ENCODE results near the gene THAP12.
A peak's percentile ranks its signal among the peaks of the same experiment; 100 is the strongest.

Gene THAP12

DNA sequence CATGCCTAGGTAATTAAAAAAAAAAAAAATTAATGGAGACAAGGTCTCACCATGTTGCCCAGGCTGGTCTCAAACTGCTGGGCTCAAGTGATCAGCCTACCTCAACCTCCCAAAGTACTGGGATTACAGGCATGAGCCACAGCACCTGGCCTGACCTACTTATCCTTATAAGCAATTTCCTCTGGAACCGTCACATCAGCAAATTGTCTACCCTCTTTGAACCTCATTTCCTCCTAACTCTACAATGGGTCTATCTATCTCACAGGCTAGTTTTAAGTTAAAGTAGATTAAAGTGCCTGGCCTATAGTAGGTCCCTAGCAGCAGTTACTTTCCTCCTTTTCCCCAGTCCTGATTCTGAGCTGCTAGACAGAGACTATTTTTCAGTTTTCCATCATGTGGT is 43.5 kb downstream of the THAP12 start:
- Histone ChIP-seq H3K4me1 (peaks cover 9 to 56% (median 12%) of the 10 kb centered on the region in 10 experiments; a peak in 16 of 20 replicates), H3K36me3 (peaks cover 0 to 12% (median 7%) of the 10 kb centered on the region in 11 experiments; a peak in 7 of 22 replicates), H3K4me3 (no peak overlapping the region), H3K27me3 (no peaks in the 10 kb centered on the region), H3K27ac (peak overlapping the region in 1 of 11 experiments; percentile 69; a peak in 3 of 22 replicates), H3K9me3 (replicated peaks in 1 of 11) (peaks cover 26 to 51% (median 44%) of the 10 kb centered on the region in 11 experiments), H4K20me1 (no peaks in the 10 kb centered on the region), H3K4me2 (peak overlapping the region in 3 of 11 experiments; percentile 20 to 79 (median 75); a peak in 5 of 22 replicates), H3K9ac (no peak overlapping the region; a peak in 1 of 22 replicates)
- no peak for TF ChIP-seq Cebpa-rat (IDR thresholded peaks at IDR 0.05)

DNA sequence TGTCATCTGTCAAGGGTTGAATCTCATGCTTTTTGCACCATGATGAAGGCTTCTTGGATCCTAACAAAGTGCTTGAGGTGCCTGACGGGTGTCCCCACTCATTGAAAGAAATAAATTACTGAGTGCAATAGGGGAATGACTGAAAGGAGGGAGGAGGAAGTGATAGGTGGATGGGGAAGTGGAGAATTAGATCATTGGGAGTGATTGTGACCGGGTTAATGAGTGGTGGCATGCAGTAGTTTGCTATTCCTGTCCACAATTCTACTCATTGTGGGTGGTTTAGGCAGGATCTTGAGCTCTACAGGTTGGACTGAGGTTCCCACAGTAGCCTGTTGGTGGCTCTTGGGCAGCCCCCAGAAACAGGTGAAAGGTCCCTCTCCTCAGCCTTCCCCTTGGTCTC is 44.3 kb downstream of the THAP12 start:
- Histone ChIP-seq H3K27me3 (no peaks in the 10 kb centered on the region), H3K9me3 (replicated peaks in 1 of 11) (peaks cover 26 to 51% (median 44%) of the 10 kb centered on the region in 11 experiments), H3K4me1 (peaks cover 9 to 56% (median 12%) of the 10 kb centered on the region in 10 experiments; a peak in 16 of 20 replicates), H3K36me3 (peaks cover 0 to 12% (median 7%) of the 10 kb centered on the region in 11 experiments; a peak in 7 of 22 replicates), H3K27ac (peak overlapping the region in 3 of 11 experiments; percentile 52 to 69 (median 58); a peak in 5 of 22 replicates), H3K4me3 (no peak overlapping the region; a peak in 1 of 20 replicates), H4K20me1 (no peaks in the 10 kb centered on the region), H3K9ac (no peak overlapping the region), H3K4me2 (peak overlapping the region in 3 of 11 experiments; percentile 50 to 79 (median 75); a peak in 6 of 22 replicates)
- TF ChIP-seq Cebpa-rat (IDR thresholded peaks at IDR 0.05), result no peak

DNA sequence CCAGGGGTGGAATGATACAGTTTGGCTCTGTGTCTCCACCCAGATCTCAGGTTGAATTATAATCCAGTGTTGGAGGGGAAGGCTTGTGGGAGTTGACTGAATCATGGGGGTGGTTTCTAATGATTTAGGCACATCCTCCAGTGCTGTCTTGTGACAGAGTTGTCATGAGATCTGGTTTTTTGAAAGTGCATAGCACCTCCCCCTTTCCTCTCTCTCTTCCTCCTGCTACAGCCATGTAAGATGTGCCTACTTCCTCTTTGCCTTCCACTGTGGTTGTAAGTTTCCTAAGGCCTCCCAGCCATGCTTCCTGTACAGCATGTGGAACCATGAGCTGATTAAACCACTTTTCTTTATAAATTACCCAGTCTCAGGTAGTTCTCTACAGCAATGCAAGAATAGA is 45.1 kb downstream of the THAP12 start:
- H4K20me1 ChIP-seq, result no peaks in the 10 kb centered on the region
- peaks cover 0 to 12% (median 7%) of the 10 kb centered on the region in 11 experiments; a peak in 7 of 22 replicates for H3K36me3 ChIP-seq
- TF ChIP-seq Cebpa-rat (IDR thresholded peaks at IDR 0.05), result no peak
- H3K4me2 ChIP-seq, result peak overlapping the region in 3 of 11 experiments; percentile 50 to 79 (median 75); a peak in 5 of 22 replicates
- H3K27ac ChIP-seq, result peak overlapping the region in 3 of 11 experiments; percentile 58 to 73 (median 69); a peak in 6 of 22 replicates
- peaks cover 26 to 51% (median 44%) of the 10 kb centered on the region in 11 experiments for H3K9me3 ChIP-seq (replicated peaks in 1 of 11)
- H3K9ac ChIP-seq, result no peak overlapping the region
- H3K4me3 ChIP-seq, result peak overlapping the region in 2 of 10 experiments; percentile 16 to 45; a peak in 2 of 20 replicates
- H3K4me1 ChIP-seq, result peaks cover 9 to 56% (median 12%) of the 10 kb centered on the region in 10 experiments; a peak in 16 of 20 replicates
- H3K27me3 ChIP-seq, result no peaks in the 10 kb centered on the region

DNA sequence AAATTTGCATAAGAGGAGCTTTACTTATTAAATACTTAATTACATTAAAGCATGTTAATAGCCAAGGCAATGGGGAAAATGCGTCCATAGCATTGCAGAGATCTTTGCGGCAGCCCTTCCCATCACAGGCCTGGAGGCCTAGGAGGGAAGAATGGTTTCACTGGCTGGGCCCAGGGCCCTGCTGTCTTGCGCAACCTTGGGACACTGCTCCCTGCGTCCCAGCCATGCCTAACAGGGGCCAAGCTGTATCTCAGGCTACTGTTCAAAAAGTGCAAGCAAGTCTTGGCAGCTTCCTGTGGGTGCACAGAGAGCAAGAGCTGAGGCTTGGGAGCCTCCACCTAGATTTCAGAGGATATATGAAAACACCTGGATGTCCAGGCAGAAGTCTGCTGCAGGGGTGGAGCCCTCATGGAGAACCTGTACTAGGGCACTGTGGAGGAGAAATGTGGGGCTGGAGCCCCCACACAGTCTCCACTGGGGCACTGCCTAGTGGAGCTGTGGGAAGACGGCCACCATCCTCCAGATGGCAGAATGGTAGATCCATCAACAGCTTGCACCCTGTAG is 46.0 kb downstream of the THAP12 start:
- peak overlapping the region in 2 of 11 experiments; percentile 68 to 73; a peak in 2 of 22 replicates for H3K27ac ChIP-seq

DNA sequence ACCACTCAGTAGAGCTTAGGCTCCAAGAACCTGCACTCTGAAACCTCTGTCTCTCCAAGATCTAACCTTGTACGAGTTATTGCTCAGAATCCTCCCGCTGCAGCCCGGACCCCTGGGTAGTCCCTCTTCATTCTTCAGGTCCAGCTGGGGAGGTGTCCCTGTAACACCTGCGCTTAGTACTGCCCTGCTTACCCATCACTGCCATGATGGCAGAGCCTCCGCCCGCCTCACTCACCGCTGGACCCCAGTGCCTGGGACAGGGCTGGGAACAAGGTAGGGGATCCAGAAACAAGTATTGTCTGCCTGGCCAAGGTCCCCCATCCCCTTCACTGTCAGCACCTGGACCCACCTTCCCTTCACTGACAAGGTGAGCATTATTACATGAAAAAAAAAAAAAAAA is 50.3 kb downstream of the THAP12 start:
- Histone ChIP-seq H4K20me1 (no peaks in the 10 kb centered on the region), H3K9ac (no peak overlapping the region), H3K4me2 (no peak overlapping the region)

More for the DNA sequence above, 46.0 kb downstream of the THAP12 start:
- no peaks in the 10 kb centered on the region for H4K20me1 ChIP-seq
- H3K9me3 ChIP-seq (replicated peaks in 1 of 11), result peaks cover 26 to 51% (median 44%) of the 10 kb centered on the region in 11 experiments
- no peak overlapping the region for H3K9ac ChIP-seq
- H3K4me2 ChIP-seq, result peak overlapping the region in 2 of 11 experiments; percentile 50 to 68; a peak in 4 of 22 replicates
- H3K4me1 ChIP-seq, result peaks cover 9 to 51% (median 11%) of the 10 kb centered on the region in 10 experiments; a peak in 16 of 20 replicates
- H3K36me3 ChIP-seq, result peaks cover 0 to 12% (median 7%) of the 10 kb centered on the region in 11 experiments; a peak in 7 of 22 replicates
- TF ChIP-seq Cebpa-rat (IDR thresholded peaks at IDR 0.05), result peak in 7 of 11 experiments; percentile 16 to 64 (median 48); a peak in 5 of 22 replicates
- no peaks in the 10 kb centered on the region for H3K27me3 ChIP-seq
- peak overlapping the region in 8 of 10 experiments; percentile 2 to 45 (median 12); a peak in 7 of 20 replicates for H3K4me3 ChIP-seq

DNA sequence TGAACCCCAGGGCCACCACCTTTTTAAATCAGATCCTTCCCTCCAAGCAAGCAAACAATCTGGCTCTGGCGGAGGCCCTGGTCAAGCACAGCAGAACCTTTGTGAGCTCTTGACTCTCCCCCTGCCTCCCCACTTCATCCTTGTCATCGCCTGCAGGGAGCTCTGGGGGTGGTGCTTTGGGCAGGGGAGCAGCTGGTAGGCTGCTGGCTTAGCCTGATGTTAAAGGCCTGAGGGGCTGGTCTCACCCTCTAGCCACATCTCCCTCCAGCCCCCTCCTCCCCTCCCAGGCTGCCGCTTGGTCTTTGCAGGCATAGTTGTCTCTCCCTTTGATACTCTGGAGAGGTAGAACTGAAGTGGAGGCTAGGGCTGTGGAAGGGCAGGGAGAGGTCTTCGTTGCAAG is 50.9 kb downstream of the THAP12 start:
- no peak overlapping the region for H3K4me2 ChIP-seq
- no peak for TF ChIP-seq Cebpa-rat (IDR thresholded peaks at IDR 0.05)
- no peak overlapping the region for H3K9ac ChIP-seq
- peaks cover 0 to 8% (median 3%) of the 10 kb centered on the region in 11 experiments; a peak in 7 of 22 replicates for H3K36me3 ChIP-seq
- no peaks in the 10 kb centered on the region for H3K27me3 ChIP-seq
- no peak overlapping the region for H3K4me3 ChIP-seq
- H3K9me3 ChIP-seq (replicated peaks in 1 of 11), result peaks cover 18 to 22% (median 20%) of the 10 kb centered on the region in 11 experiments
- peaks cover 1 to 28% (median 6%) of the 10 kb centered on the region in 10 experiments; a peak in 15 of 20 replicates for H3K4me1 ChIP-seq
- no peaks in the 10 kb centered on the region for H4K20me1 ChIP-seq
- no peak overlapping the region for H3K27ac ChIP-seq

More for the DNA sequence above, 50.3 kb downstream of the THAP12 start:
- Histone ChIP-seq H3K4me3 (no peak overlapping the region), H3K27me3 (no peaks in the 10 kb centered on the region), H3K36me3 (peaks cover 0 to 12% (median 7%) of the 10 kb centered on the region in 11 experiments; a peak in 7 of 22 replicates), H3K27ac (no peak overlapping the region), H3K9me3 (replicated peaks in 1 of 11) (peaks cover 24 to 29% (median 27%) of the 10 kb centered on the region in 11 experiments), H3K4me1 (peaks cover 0 to 28% (median under 1%) of the 10 kb centered on the region in 10 experiments; a peak in 8 of 20 replicates)
- TF ChIP-seq Cebpa-rat (IDR thresholded peaks at IDR 0.05), result no peak

DNA sequence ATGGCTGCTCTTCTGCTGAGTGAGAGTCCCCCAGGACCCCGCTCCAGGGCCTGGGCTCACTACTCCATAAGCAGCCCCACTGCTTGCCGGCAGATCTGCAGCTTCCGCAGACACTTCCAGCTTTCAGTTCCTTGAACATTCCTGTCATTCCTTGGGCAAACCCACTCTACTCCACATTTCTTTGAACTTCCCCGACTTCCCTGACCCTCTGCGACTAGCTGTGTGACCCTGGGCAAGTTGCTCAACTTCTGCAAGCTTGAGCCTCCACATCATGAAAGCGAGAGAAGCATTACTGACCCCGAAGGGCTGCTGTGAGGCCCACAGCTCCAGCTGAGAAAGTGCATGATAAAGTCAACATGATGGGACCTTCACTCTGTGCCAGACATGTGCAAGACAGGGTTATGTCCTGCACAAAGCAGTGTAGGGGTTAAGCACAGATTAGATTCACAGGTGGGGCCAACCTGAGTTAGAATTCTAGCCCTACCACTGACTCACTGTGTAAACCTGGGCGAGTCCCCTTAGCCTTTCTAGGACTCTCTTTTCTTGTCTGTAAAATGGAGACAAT is 51.8 kb downstream of the THAP12 start:
- Histone ChIP-seq H3K4me1 (peaks cover 7 to 32% (median 14%) of the 10 kb centered on the region in 10 experiments; a peak in 17 of 20 replicates), H3K4me3 (no peak overlapping the region), H3K9me3 (replicated peaks in 1 of 11) (peaks cover 9 to 14% (median 12%) of the 10 kb centered on the region in 11 experiments), H3K9ac (no peak overlapping the region), H3K27me3 (no peaks in the 10 kb centered on the region), H4K20me1 (no peaks in the 10 kb centered on the region), H3K36me3 (peaks cover 0 to under 1% (median 0%) of the 10 kb centered on the region in 11 experiments; a peak in 1 of 22 replicates), H3K27ac (no peak overlapping the region), H3K4me2 (no peak overlapping the region)
- no peak for TF ChIP-seq Cebpa-rat (IDR thresholded peaks at IDR 0.05)

DNA sequence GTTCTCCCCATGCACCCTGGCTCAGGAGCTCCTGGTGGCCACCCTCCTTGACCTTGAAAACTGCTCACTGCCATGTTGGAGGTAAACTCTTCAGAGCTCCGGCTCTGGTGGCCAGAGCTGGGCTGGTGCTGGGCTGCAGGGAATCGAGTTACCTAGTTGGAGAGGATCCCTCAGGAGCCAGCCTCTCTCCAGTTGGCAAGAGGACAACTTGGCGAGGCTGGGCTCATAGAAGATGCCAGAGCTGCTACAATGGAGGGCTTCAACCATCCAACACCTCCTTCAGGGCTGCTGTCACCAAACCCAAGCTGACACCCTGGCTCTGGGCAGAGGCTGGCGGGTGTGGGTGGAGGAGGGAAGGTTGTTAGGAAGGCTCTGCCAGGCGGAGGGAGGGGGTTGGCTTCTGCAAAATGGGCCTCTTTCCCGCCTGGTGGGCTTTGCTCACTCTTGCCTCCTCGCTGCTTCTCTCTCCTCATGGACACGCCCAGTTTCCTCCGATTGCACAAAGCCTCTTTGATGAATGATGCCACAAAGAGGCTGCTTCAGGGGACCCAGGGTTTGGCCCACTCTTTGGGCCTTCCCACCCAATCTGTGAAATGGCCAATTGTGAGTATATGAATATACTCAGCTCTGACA is 53.1 kb downstream of the THAP12 start:
- Histone ChIP-seq H3K9ac (no peak overlapping the region), H3K4me3 (no peak overlapping the region), H4K20me1 (no peaks in the 10 kb centered on the region), H3K27me3 (peaks cover 4 to 12% (median 6%) of the 10 kb centered on the region in 11 experiments), H3K27ac (no peak overlapping the region), H3K4me1 (peaks cover 7 to 41% (median 16%) of the 10 kb centered on the region in 10 experiments; a peak in 17 of 20 replicates), H3K36me3 (no peaks in the 10 kb centered on the region), H3K4me2 (peak overlapping the region in 3 of 11 experiments; percentile 46 to 70 (median 60); a peak in 5 of 22 replicates), H3K9me3 (replicated peaks in 1 of 11) (peaks cover 0 to 1% (median 0%) of the 10 kb centered on the region in 11 experiments; a peak in 5 of 22 replicates)
- TF ChIP-seq Cebpa-rat (IDR thresholded peaks at IDR 0.05), result no peak

Measured in BLaER1 treated with 17β-estradiol and CSF1 and Interleukin-3, amounts not matched to agents 10 nM and 100 nM (cell line).